RWPE1 (cell line): Measurements from ENCODE around the gene AKAP8.
A peak's percentile ranks its signal among the peaks of the same experiment; 100 is the strongest.
"Not testable (repeated sequence)": the region's sequence is repeated elsewhere in the genome, so short reads cannot be mapped to it uniquely, and the experiment has no call there.

Source experiments
- CTCF ChIA-PET: fragments of 350-600 bp; sonication (Branson Sonifier 250); formaldehyde crosslinking; extraction: SDS; loops from one replicate; lab custom pipeline; 2021; lab: Yijun Ruan, JAX
- POLR2A ChIA-PET: fragments of 400-600 bp; formaldehyde crosslinking; extraction: SDS; loops from one replicate; lab custom pipeline; 2020; ENCODE audit warnings: antibody characterized with exemption; ENCODE audit not compliant: low non-redundant PET; lab: Yijun Ruan, JAX
- DNase-seq: peaks from one replicate; pipeline ENCODE4 v3.0.0; 2012; ENCODE audit warnings: low spot score
- H3K27ac ChIP-seq: fragments of 450-650 bp; 2 replicates; pipeline ENCODE4 v1.5.1; 2017
- CTCF ChIP-seq: fragments of 450-650 bp; conservative IDR thresholded peaks from 2 replicates; pipeline ENCODE4 v1.5.1; 2017; ENCODE audit warnings: low read depth, mild to moderate bottlenecking

The AKAP8 gene

GRCh38 chr19:15340086-15340485 lies 39.5 kb downstream of the AKAP8 start:
- ChIA-PET POLR2A (interaction anchor here (0.6 kb wide), 1 partner anchor 187 kb away, joined by 4 read pairs; no protein-coding TSS in a partner anchor), CTCF (no interaction called here)
- H3K27ac ChIP-seq, result no peak overlapping the region; the same call in 1 of the 2 replicates
- TF ChIP-seq CTCF, result no peak
- no peak for DNase-seq

GRCh38 chr19:15337202-15337601 lies 42.4 kb downstream of the AKAP8 start:
- no peak overlapping the region for H3K27ac ChIP-seq
- no peak for TF ChIP-seq CTCF
- ChIA-PET CTCF (no interaction called here), POLR2A (interaction anchor here (0.5 kb wide), 1 partner anchor 824 kb away, joined by 4 read pairs; no protein-coding TSS in a partner anchor)
- DNase-seq, result no peak

- DNase-seq, POLR2A ChIA-PET: not testable (repeated sequence)
- H3K27ac ChIP-seq, result peak overlapping the region; percentile 29
- CTCF ChIA-PET, result interaction anchor here (0.7 kb wide), 1 partner anchor 84 kb away, joined by 6 read pairs; no protein-coding TSS in a partner anchor
These were observed 43.6 kb downstream of the AKAP8 start for GRCh38 chr19:15335992-15336391.

GRCh38 chr19:15332311-15332996 lies 47.1 kb downstream of the AKAP8 start, which contains the start of gene BRD4:
Gene BRD4 (minus strand): TSS chr19:15332539. CDS start chr19:15273099, 59,440 bp downstream.
- ChIA-PET CTCF (no interaction called here), POLR2A (interaction anchor here (1.0 kb wide), 1 partner anchor 16 kb away, joined by 5 read pairs; no protein-coding TSS in a partner anchor)
- TF ChIP-seq CTCF, result no peak
- peak within 1 kb of the TSS; percentile 97 for H3K27ac ChIP-seq
- peak; percentile 92 for DNase-seq

GRCh38 chr19:15331419-15332310 lies 47.9 kb downstream of the AKAP8 start:
- POLR2A ChIA-PET, result no interaction called here
- CTCF ChIA-PET, result interaction anchor here (0.5 kb wide), 1 partner anchor 9 kb away, joined by 6 read pairs; no protein-coding TSS in a partner anchor
- TF ChIP-seq CTCF, result no peak
- DNase-seq, result peak; percentile 78
- H3K27ac ChIP-seq, result peak overlapping the region; percentile 97

- ChIA-PET CTCF (interaction anchor here (0.5 kb wide), 1 partner anchor 8 kb away, joined by 6 read pairs; no protein-coding TSS in a partner anchor), POLR2A (no interaction called here)
- peak; percentile 87 for DNase-seq
- peak overlapping the region; percentile 97 for H3K27ac ChIP-seq
- no peak for TF ChIP-seq CTCF
These were observed 48.7 kb downstream of the AKAP8 start for GRCh38 chr19:15330801-15331418.
